GM13976 (cell line): ENCODE results near the gene EGFL8.

ENCODE experiments used
- DNase-seq: peaks from one replicate; pipeline ENCODE4 v3.0.0; 2012; ENCODE audit warnings: low spot score
- CTCF ChIP-seq: IDR thresholded peaks from 2 replicates; pipeline ENCODE4 v1.5.1; 2012; ENCODE audit warnings: borderline replicate concordance, mild to moderate bottlenecking; ENCODE audit not compliant: insufficient read depth; ENCODE audit errors: extremely low read depth, missing control alignments, control extremely low read depth
- in situ Hi-C: fragments of 300-500 bp; cut with MboI; formaldehyde crosslinking; loops from one replicate; pipeline ENCODE4 v1.12.0; 2022; ENCODE audit warnings: low sequenced_read_pairs, mixed read lengths, inconsistent platforms; ENCODE audit not compliant: unreplicated experiment

Gene EGFL8

DNA sequence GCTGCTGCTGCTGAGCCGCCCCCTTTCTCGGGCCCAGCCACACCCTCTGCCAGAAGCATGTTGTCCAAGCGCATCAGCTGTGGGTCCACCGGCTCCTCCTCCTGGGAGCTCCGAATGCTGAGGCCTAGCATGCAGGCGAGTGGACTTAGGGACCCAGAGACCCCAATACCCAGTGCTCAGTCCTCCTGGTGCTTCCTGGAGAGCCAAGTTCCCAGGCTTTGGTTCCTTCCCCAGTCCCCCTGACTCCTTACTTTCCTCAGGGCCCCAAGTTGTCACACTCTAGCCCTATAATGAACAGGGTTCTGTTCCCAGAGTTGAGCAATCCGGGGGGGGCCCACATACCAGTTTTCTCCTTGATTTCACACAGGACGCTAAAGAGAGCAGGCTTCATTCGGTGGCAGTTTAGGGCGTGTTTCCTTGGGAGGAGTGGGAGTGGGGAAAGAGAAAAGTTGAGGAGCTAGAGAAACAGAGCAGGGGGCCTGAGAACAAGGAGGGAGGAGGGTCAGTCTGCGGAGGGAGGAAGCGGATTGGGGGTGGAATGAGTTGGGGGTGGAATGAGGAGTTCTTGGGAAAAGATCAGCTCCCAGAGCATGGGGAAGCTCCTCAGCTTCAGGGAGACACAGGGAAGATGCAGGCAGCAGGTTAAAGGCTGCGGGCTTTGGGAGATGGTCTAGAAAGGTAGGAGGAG is 24.1 kb downstream of the EGFL8 start:
- in situ Hi-C loops: no loop called here
- no peak for TF ChIP-seq CTCF

DNA sequence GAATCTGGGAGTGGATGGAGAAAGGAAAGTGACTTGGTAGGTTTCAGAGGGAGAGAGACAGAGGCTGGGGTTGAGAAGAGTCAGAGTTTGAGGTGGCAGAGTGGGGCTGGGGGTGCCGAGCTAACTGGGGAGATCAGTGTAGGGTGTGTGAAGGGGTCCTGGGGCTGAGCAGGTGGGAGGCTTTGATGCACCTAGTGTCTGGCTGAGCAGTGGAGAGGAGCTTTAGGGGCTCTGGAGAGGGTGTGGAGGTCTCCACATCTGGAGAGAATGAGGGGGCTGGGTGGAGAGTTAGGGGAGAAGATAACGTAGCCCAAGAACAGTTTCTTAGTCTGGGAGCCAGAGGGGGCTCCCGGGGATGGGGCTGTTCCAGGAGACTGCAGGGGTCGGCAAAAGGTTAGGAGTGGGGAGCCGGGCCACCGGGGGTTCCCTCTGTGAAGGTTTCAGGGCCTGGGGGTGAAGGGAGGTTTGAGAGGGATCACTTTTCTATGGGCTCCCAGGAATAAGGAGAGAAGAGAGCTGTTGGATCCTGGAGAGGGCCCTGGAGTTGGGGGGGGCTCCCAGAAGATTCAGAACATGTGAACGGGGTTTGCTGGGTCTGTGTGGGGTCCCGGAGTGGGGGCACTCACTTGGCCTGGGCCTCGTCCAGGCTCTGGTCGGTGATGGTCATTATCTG is 24.8 kb downstream of the EGFL8 start:
- in situ Hi-C loops: no loop called here
- no peak for TF ChIP-seq CTCF

More for the DNA sequence above, 24.1 kb downstream of the EGFL8 start:
- DNase-seq: no peak

GRCh38 chr6:32189742-32190053 is 25.3 kb downstream of the EGFL8 start:
- no peak for TF ChIP-seq CTCF
- DNase-seq: no peak
- in situ Hi-C loops: no loop called here

More for the DNA sequence above, 24.8 kb downstream of the EGFL8 start:
- DNase-seq: no peak

GRCh38 chr6:32190054-32190851 is 25.9 kb downstream of the EGFL8 start, which contains the start of gene PBX2:
Gene PBX2, minus strand, starts transcription at chr6:32190202. Its CDS starts 287 bp downstream, at chr6:32189915.
- peak; percentile 89 for DNase-seq
- peak; percentile 5 for TF ChIP-seq CTCF
- in situ Hi-C loops: no loop called here

DNA sequence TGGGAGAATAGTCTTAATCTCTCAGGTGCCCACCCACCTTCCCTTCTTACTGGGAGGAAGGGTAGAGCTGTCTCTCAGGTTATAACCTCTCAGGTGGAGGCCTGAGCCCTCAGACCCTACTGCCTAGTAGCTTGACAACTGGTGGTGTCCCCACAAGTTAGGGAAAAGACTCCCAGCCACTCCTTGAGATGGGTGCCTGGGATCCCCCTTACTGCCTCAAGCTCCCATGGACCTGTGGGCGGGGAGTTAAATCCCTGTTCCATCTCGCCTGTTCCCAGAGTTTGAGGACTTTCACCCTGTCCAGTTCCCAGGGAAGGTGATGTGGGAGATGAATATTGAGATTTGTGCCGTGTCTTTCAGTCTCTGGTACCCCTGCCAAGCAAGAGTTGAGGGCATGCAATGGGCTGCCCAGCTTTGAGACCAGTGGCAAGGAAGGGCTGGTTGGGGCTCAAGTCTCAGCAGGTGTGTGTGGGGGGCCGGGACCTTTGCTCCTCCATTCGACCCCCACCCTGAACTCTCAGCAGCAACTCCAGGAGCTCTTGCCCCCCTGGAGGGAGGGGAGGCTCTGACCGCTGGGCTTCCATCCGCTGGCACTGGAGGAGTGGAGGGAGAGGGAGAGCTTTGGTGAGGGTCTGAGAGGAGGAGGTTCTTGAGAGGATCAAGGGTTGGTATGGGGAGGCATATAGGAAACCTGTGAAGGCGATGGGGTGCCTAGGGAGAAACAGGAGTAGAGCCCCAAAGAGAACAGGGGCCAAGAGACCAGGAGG is 26.7 kb downstream of the EGFL8 start:
- DNase-seq: no peak
- no peak for TF ChIP-seq CTCF
- in situ Hi-C loops: no loop called here
